SK-N-SH treated with all-trans-retinoic acid at 6 μM for 48 hours (cell line): ENCODE results near the gene HLF.

Source experiments
- CSDC2 ChIP-seq: fragments of 250-450 bp; sonication (Bioruptor Pico); IDR thresholded peaks from 2 replicates; pipeline ENCODE4 v1.5.0; 2020; ENCODE audit warnings: mild to moderate bottlenecking, moderate library complexity
- ESRRG ChIP-seq: fragments of 250-450 bp; sonication (Bioruptor Pico); IDR thresholded peaks from 2 replicates; pipeline ENCODE4 v1.6.1; 2021; ENCODE audit warnings: mild to moderate bottlenecking
- ZFP3 ChIP-seq: fragments of 250-450 bp; sonication (Bioruptor Pico); IDR thresholded peaks from 2 replicates; pipeline ENCODE4 v1.5.0; 2020; ENCODE audit warnings: mild to moderate bottlenecking, moderate library complexity
- ZNF70 ChIP-seq: fragments of 450-650 bp; formaldehyde crosslinking; IDR thresholded peaks from 2 replicates; pipeline ENCODE4 v1.5.0; 2020; ENCODE audit warnings: mild to moderate bottlenecking, moderate library complexity
- TF ChIP-seq, protein P1 (sequence below): fragments of 250-450 bp; sonication (Bioruptor Pico); IDR thresholded peaks from 2 replicates; pipeline ENCODE4 v1.8.0; 2020; ENCODE audit warnings: mild to moderate bottlenecking, moderate library complexity, borderline replicate concordance
- TF ChIP-seq, protein P2 (sequence below): fragments of 250-450 bp; sonication (Bioruptor Pico); IDR thresholded peaks from 2 replicates; pipeline ENCODE4 v1.5.0; 2020; ENCODE audit warnings: mild to moderate bottlenecking, moderate library complexity
- TF ChIP-seq, protein P3 (sequence below): fragments of 250-450 bp; sonication (Bioruptor Pico); IDR thresholded peaks from 2 replicates; pipeline ENCODE4 v1.5.1; 2020; ENCODE audit warnings: low read depth, mild to moderate bottlenecking, moderate library complexity

DNA sequence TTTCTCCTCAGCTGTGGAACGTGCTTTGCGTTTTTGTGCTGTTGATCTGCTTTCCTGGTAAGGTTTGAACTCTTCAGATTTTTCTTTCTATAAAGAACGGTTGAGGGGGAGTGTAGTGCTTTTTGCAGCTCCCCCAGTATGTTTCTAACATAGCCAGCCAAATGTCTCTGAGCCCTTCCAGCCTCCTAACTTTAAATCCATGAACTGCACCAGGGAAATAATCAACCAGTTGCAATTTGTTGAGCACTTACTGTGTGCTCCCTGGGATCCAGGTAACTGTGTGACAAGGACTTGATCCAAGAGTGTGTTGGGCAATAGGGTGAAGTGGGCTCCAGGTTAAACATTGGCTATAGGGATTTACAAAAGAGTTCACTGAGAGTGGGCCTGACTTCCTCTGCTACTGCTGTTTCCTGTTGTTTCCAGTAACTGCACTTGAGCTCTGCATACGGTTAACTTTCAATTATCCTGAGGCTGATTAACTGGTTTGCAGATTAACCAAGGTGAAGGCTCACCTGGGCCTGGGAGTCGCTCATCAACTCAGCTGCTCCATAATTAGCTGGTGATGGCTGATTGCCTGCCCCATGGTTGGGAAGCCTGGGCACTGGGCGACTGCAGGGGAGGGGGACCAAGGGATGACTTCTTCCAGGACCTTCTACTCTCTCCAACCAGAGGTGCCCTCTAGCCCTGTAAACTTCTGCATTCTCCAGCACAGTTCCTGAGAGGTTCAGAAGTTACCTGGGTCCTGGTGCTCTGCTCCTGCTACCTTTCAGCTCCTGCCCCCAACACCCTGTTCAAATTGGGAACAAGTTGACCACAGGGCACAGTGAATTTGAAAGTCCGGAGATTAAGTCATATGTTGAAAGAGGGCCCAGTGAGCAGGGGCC lies 19.5 kb downstream of the HLF start:
- TF ChIP-seq, protein P1, sequence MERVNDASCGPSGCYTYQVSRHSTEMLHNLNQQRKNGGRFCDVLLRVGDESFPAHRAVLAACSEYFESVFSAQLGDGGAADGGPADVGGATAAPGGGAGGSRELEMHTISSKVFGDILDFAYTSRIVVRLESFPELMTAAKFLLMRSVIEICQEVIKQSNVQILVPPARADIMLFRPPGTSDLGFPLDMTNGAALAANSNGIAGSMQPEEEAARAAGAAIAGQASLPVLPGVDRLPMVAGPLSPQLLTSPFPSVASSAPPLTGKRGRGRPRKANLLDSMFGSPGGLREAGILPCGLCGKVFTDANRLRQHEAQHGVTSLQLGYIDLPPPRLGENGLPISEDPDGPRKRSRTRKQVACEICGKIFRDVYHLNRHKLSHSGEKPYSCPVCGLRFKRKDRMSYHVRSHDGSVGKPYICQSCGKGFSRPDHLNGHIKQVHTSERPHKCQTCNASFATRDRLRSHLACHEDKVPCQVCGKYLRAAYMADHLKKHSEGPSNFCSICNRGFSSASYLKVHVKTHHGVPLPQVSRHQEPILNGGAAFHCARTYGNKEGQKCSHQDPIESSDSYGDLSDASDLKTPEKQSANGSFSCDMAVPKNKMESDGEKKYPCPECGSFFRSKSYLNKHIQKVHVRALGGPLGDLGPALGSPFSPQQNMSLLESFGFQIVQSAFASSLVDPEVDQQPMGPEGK (CRISPR knock-in tag): no peak
- TF ChIP-seq, protein P2, sequence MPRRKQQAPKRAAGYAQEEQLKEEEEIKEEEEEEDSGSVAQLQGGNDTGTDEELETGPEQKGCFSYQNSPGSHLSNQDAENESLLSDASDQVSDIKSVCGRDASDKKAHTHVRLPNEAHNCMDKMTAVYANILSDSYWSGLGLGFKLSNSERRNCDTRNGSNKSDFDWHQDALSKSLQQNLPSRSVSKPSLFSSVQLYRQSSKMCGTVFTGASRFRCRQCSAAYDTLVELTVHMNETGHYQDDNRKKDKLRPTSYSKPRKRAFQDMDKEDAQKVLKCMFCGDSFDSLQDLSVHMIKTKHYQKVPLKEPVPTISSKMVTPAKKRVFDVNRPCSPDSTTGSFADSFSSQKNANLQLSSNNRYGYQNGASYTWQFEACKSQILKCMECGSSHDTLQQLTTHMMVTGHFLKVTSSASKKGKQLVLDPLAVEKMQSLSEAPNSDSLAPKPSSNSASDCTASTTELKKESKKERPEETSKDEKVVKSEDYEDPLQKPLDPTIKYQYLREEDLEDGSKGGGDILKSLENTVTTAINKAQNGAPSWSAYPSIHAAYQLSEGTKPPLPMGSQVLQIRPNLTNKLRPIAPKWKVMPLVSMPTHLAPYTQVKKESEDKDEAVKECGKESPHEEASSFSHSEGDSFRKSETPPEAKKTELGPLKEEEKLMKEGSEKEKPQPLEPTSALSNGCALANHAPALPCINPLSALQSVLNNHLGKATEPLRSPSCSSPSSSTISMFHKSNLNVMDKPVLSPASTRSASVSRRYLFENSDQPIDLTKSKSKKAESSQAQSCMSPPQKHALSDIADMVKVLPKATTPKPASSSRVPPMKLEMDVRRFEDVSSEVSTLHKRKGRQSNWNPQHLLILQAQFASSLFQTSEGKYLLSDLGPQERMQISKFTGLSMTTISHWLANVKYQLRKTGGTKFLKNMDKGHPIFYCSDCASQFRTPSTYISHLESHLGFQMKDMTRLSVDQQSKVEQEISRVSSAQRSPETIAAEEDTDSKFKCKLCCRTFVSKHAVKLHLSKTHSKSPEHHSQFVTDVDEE: no peak
- TF ChIP-seq ESRRG (CRISPR knock-in tag) (no peak), ZNF70 (CRISPR knock-in tag) (no peak), ZFP3 (no peak), CSDC2 (no peak)
- TF ChIP-seq, protein P3, sequence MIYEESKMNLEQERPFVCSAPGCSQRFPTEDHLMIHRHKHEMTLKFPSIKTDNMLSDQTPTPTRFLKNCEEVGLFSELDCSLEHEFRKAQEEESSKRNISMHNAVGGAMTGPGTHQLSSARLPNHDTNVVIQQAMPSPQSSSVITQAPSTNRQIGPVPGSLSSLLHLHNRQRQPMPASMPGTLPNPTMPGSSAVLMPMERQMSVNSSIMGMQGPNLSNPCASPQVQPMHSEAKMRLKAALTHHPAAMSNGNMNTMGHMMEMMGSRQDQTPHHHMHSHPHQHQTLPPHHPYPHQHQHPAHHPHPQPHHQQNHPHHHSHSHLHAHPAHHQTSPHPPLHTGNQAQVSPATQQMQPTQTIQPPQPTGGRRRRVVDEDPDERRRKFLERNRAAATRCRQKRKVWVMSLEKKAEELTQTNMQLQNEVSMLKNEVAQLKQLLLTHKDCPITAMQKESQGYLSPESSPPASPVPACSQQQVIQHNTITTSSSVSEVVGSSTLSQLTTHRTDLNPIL: no peak
